Nucleus accumbens (tissue), 56 donors: ENCODE results near the gene UNC119B.
"Not testable (repeated sequence)": the region's sequence is repeated elsewhere in the genome, so short reads cannot be mapped to it uniquely, and the experiment has no call there.

Experiments used
- DNase-seq, 56 donors: peaks; one replicate each; lab custom pipeline; 2025; lab: John Stamatoyannopoulos, UW

UNC119B gene

DNA sequence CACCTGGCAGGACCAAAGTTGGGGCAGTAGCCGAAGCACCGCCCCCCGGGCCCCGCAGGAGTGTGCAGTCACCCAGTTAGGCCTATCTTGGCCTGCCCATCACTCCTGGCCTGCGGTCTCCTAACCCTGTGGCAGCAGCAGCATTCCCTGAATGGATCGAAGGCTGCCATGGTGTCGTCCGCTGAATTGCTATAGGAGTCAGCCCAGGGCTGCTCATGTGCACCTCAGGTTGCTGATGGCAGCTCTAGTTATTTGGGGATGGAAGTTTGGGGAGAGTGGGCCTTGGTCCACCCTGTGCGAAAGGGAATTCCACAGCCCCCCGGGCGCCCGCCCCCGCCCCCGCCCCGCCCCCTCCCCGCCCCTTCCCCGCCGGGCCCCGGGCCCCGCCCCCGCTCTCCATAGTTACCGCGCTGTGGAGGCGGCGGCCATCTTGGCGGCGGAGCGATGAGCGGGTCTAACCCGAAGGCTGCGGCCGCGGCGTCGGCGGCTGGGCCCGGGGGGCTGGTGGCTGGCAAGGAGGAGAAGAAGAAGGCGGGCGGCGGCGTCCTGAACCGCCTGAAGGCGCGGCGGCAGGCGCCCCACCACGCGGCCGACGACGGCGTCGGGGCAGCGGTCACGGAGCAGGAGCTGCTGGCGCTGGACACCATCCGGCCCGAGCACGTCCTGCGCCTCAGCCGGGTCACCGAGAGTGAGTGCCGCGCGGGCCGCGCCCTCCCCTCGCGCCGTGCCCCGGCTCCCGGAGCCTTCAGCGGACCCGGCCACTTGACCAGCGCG lies at the start of gene UNC119B:
Gene UNC119B (plus strand): TSS at position 428 of the 774 bp plus-strand sequence. CDS start 17 bp downstream, at position 445.
- peak in 51 of 56 donors; percentile 18 to 81 (median 61) for DNase-seq

DNA sequence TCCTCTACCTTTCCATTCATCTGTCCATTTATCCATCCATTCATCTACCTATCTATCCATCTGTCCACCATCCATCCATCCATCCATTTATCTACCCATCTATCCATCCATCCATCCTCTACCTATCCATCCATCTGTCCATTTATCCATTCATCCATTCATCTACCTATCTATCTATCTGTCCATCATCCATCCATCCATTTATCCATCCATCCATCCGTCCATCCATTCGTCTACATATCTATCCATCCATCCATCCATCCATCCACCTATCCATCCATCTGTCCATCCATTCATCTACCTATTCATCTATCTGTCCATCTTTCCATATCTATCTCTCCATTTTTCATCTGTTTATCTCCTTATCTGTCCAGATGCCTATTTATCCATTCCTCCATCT lies 48.8 kb upstream of the UNC119B start:
- no peak for DNase-seq

DNA sequence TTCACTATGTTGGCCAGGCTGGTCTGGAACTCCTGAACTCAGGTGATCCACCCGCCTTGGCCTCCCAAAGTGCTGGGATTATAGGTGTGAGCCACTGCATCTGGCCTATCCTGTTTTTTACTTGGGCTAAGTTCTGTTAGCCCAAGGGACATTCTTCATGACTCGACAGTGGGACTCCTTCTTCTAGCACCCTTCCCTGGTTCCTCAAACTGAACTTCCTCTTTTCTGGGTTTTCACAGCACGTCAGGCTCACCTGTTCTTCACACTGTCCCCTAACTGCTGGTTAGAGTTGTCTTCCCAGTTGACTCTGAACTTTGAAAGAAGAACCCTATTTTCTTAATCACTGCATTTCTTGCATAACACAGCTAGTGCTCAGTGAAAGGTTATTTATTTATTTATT lies 47.4 kb upstream of the UNC119B start:
- no peak for DNase-seq

DNA sequence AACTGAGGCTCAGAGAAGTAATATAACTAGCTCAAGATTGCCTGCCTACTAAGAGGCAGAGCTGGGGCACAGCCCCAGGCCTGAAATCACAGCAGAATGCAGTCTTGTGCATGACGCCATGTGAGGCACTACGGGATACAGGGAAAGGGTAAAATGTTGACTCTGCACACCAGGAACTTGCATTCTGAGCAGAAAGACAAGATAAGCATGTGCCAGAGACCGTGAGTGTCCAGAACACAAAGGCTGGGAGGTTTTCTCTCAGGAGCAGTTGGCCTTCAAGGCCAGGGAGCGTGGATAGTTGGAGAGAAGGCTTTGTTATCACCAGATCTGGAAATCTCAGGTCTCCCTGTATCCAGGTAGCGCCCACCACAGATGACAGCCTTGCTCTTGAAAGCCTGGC lies 46.5 kb upstream of the UNC119B start:
- no peak for DNase-seq

DNA sequence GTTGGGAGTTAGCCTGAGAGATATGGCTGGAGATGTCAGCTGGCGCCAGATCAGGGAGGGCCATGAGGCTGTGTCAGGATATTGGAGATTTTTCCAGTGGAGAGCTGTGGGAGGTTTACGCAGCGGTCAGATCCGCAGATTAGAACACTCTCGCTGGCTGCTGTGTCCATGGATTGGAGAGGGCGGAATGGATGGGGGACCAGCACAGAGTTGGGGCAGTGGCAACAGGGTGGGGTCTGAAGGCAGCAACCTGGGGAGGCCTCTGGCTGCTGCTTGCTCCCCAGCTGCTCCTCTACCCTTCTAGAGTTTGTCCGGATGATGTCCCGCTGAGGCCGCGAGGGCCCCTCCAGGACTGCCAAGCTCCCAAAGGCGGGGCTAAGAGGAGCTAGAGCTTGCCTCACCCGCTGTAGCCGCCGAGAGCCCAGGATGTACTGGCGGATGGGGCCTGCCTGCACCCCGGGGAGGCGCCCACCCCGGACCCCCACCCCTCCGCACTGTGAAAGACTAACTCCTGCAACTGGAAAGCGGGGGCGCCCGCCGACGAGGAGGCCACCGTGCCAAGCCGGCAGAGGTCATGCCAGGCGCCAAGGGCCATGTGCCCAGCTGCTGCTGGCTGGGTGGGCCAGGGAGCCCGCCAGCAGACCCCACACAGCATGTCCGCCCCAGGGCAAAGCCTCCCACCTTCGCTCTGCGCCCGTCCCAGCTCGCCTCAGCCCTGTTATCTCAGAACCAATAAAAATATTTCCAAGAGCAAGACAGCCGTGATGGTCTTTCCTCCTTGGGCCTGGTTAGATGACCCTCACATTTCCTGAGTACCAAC lies 43.5 kb upstream of the UNC119B start:
- no peak for DNase-seq

DNA sequence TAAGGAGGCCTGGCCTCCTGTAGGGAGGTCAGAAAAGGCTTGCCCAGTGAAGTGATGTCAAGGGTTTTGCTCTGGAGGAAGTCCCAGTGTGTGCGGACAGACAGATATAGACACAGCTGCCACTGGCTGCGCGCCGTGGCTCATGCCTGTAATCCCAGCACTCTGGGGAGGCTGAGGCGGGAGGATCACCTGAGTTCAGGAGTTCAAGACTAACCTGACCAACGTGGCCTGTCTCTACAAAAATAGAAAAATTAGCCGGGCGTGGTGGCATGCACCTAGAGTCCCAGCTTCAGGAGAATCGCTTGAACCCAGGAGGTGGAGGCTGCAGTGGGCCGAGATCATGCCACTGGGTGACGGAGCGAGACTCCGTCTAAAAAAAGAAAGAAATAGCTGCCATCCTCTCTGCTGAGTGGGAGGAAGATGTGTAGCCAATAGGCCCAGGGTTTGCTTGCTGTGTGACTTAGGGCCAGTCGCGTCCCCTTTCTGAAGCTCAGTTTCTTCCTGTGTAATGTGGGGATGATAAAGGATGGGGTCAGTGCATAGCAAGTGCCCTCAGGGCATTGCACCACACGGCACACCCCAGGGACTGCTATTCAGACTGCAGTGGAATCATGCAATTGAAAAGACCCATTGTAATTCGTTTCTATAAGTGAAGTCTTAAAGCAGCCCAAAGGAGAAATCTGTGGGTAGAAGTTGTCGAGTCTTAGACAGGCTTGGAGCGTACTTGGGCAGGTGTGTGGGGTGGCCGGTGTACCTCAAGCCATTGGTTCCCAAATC lies 42.0 kb upstream of the UNC119B start:
- DNase-seq: no peak

DNA sequence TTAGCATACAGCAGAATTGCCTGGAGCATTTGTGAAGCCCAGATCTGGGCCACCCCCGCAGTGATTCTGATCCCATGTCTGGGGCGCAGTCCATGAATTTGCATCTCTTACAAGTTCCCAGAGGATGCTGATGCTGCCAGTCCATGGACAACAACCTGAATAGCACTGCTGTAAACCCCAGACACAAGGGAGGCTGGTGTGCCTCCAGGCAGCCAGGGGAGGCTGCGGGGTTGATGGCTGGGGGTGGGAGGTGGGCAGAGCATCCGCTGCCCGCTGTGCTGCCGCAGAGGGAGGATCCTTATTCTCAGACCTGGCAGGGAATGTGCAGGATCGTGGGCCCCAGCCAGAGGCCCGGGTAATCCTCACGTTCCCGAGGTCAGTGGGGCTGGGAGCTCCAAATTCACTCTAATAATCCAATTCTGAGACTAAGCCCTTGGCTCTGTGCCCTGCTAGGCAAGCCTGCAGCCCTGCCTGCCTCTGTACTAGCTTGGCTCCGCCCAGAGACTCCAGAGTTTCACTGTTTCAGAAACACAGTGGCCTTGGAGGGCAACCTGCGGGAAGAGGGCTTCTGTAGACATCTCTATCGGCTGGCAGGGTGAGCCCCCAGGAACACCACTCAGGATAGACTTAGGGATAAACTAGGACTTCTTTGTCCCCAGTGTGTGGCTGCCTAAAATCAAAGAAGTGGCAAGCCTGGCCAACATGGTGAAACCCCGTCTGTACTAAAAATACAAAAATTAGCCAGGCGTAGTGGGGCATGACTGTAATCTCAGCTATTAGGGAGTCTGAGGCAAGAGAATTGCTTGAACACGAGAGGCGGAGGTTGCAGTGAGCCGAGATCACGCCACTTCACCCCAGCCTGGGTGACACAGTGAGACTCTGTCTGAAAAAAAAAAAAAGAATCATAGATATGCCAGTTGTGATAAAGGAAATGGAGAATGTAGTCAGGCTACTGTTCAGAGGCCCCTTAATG lies 41.1 kb upstream of the UNC119B start:
- DNase-seq: peak in 3 of 56 donors; percentile 10 to 36 (median 29)

DNA sequence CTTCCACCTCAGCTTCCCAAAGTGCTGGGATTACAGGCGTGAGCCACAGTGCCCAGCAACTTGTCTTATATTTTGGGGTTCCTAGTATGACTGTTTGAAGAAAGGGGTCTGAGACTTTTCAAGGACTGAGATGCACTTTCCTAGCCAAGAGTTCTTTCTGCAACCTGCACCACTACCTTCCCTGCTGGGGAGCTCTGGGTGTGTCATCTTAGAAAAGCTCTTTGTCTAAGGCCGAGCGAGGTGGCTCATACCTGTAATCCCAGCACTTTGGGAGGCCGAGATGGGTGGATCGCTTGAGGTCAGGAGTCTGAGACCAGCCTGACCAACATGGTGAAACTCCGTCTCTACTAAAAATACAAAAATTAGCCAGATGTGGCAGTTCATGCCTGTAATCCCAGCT lies 40.0 kb upstream of the UNC119B start:
- DNase-seq: not testable (repeated sequence)

DNA sequence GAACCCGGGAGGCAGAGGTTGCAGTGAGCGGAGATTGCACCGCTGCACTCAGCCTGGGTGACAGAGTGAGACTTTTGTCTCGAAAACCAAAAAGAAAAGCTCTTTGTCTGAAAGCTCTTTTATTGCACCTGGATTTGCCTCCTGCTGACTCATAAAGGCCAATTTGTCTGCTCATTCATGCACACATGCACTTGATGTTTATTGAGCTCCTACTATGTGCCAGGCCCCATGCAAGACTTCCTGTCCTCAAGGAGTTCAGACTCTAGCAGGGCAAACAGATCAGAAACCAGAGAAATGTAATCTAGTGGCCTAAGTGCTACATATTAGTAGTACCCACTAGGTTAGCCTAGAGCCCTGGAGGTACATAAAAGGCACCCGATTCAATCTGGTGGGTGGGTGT lies 39.6 kb upstream of the UNC119B start:
- DNase-seq: no peak

DNA sequence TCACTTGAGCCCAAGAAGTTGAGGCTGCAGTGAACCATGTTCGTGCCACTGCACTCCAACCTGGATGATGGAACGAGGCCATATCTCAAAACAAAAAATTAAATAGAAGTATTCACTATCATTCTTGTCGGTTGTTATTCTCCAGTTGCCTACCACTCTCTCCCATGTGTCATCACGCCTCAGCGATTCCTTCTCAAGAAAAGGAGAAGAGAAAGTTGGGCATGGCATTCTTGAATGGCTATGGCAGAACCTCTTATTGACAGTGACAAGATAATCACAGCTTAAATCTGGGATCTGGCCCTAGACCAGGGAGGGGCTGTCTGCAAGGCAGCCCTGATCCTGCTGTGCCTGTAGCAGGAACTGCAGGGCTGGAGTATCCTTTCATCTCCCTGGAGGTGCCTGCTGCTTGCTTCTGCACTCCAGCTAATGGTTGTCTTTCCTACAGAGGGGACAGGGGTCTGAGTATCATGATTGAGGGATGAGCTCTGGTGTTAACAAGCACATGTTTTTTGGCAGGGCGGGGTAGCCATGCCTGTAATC lies 36.1 kb upstream of the UNC119B start:
- no peak for DNase-seq

DNA sequence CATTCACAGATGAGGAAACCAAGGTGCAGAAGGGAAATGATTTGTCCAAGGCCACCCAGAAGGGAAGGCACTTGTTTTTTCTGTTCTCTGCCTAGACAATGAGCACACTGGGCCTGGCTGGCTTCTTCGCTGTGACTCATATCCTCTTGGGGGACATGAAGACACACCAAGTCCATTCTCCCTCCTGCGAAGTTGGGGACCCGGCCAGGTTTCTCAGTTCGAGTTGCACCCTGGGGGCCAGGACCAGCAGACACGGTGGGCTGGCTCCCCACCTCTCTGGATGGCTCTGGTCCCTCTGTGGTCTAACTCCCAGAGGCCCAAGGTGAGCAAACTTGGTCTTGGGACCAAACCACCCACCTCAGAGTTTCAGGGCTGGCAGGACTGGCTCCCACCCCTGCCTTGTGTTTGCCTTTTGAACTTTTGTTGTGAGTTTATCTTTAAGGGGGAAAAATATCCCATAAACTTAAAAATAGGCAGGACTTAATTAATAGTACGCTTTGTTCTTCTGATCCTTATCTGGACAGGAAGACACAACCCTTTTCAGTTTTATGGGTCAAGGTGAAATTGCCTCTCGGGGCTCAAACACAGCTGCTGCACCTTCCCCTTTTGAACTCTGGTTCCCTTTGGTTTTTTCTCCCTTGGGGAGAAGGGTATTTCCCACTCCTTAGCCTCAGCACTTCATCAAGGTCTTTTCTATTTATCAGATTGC lies 32.3 kb upstream of the UNC119B start:
- DNase-seq: no peak

DNA sequence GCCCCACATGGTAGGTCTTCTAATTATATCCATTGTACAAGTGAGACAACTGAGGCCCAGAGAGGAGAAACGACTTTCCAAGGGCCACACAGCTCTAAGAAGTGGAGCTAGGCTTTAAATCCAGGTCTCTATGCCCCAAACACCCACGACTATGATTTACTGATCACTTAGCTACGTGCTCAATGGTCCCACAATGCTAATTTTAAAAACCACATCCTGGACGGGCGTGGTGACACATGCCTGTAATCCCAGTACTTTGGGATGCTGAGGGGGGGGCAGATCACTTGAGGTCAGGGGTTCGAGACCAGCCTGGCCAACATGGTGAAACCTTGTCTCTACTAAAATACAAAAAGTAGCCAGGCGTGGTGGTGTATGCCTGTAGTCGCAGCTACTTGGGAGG lies 31.7 kb upstream of the UNC119B start:
- DNase-seq: no peak

DNA sequence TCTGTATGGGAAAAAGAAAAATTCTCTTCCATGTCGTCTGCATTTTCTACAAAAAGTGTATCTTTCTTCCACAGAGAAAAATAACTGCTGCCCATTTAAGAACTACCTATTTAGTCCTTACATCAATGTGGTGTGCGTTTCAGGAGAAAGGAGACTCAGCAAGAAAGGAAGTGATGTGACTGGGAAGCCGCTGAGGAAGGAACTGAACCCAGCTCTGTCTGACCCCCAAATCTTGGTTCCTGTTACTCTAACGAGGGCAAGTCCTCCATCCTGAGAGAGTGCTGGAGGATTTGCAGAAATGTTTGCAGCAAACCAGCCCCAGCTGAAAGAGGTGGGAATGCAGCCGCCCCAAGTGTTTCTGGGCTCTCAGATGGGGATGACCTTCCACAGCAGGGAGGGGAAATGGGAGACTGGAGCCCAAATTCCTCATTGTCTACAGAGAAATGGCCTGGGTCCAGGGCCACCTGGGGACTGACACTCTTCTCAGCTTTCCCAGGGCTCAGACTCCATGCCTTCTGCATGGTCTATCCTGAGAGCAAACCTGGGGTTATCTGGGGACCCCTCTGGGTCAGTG lies 30.0 kb upstream of the UNC119B start:
- no peak for DNase-seq

DNA sequence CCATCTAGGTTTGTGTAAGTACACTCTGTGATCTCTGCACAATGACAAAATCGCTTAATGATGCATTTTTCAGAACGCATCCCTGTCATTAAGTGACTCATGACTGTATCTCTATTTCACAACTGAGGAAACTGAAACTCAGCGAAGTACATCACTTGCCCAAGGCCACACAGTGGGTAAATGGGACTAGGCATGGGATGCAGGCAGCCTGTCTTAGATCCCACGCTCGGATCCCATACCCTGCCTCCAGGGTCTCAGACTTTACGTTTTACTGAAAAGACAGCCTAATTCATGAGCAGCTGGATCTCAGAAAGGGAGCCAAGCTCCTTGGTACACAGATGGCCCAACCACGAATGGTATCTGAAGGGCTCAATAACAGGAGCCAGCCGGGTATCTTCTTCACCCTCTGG lies 25.7 kb upstream of the UNC119B start:
- DNase-seq: no peak

DNA sequence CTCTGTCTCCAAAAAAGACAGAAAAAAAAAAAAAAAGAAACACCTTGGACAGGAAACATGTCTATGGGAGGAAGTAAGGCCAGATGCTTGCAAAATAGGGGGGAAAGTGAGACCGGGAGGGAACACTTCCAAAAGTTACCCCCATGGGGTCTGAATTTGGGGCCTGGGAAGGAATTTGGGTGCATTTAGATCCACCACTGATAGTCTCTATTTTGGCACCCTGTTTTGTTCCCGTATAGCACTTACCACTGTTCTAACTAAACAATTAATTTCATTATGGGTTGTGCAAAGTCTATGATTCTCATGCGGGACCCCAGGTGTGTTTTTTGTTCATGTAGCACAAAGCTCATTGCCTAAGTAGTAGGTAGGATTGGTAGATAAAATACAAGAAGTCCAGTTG lies 24.7 kb upstream of the UNC119B start:
- DNase-seq: no peak

DNA sequence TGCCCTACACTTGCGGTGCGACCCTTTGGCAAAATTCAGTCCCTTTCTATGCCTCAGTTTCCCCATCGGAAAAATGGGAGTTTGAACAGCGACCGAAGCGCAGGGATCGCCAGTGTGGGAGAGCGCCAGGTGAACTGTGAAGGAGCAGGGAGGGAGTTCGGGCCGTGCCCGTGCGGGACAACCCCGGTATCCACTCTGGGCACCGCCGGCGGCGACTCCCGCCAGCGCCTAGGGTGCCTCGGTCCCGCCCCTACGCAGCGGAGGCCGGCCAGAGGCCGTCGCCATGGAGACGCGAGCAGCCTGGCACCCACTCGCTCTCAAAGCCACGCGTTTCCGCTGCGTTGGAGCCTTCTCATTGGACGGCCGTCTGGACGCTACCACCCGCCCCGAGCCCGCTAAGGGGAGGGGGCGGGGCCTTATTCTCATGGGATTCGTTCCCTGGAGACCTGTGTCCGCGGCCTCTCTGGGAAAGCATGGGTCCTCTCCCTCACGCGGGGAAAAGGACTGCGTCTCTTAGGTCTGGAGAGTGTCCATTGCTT lies 24.0 kb upstream of the UNC119B start:
- DNase-seq: peak; percentile 83 to 99 (median 98)

DNA sequence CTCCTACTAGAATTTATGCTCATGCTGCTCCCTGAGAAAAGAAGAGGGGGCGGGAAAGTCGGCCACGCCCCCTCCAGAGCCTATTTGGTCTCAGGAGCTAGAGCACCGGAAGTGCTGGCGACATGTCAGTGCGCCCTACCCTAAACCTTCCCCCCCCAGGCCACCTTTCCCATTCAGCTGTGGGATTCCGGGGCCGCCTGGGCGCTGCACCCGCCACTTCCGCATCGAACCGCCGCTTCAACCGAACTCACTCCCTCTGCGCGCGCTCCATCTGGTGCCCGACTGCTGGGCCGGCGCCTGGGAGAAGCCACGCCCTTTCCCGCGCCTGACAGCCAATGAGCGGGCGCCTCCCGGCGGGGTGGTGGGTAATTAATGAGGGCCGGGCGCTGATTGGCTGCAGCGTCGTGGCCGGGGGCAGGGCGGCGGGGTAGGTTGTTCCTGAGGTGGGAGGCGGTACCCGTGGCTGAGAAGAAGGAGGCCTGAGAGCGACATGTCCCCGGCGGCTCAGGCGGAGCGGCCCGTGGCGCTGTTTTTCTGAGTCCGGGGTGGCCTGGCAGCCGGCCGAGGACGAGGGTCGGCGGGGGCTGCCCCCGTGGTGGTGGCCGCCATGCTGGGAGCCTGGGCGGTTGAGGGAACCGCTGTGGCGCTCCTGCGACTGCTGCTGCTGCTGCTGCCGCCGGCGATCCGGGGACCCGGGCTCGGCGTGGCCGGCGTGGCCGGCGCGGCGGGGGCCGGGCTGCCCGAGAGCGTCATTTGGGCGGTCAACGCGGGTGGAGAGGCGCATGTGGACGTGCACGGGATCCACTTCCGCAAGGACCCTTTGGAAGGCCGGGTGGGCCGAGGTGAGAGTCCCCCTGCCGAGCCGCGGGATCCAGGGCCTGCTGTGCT lies 23.3 kb upstream of the UNC119B start, which contains the start of gene MLEC:
Gene MLEC (plus strand): TSS at position 460 of the 888 bp plus-strand sequence. CDS start 148 bp downstream, at position 608.
- peak; percentile 91 to 99 (median 98) for DNase-seq
